Mesenchymal stem cell (in vitro differentiated cells and primary cell): ENCODE measurements around the gene ETS1.

ENCODE experiments used
- DNase-seq: peaks from one replicate; pipeline ENCODE4 v3.0.0-alpha.2; 2013
- H2AFZ ChIP-seq: one replicate; pipeline ENCODE4 v1.6.1; 2013; ENCODE audit warnings: low read depth, mild to moderate bottlenecking, control low read depth, inconsistent platforms, low read length, moderate library complexity
- H2AK5ac ChIP-seq: 2 replicates; pipeline ENCODE4 v1.6.1; 2013; ENCODE audit warnings: low read length, moderate library complexity, mild to moderate bottlenecking, inconsistent platforms; ENCODE audit not compliant: severe bottlenecking
- H2BK120ac ChIP-seq: one replicate; pipeline ENCODE4 v1.6.1; 2013; ENCODE audit warnings: low read depth, mild to moderate bottlenecking, inconsistent platforms, low read length, moderate library complexity
- H2BK12ac ChIP-seq, 2 experiments: one replicate each; pipeline ENCODE4 v1.6.1; 2013; ENCODE audit warnings: inconsistent platforms in 2 of 2, low read length in 2 of 2, mild to moderate bottlenecking in 2 of 2, moderate library complexity in 2 of 2, control low read depth in 1 of 2
- H2BK15ac ChIP-seq: one replicate; pipeline ENCODE4 v1.6.1; 2013; ENCODE audit warnings: mild to moderate bottlenecking, low read depth, inconsistent platforms; ENCODE audit not compliant: poor library complexity, severe bottlenecking
- H2BK5ac ChIP-seq: 2 replicates; pipeline ENCODE4 v1.6.1; 2013; ENCODE audit warnings: low read depth, mild to moderate bottlenecking, low read length, control low read depth, inconsistent platforms; ENCODE audit not compliant: poor library complexity, severe bottlenecking
- H3K14ac ChIP-seq, 2 experiments: one replicate each; pipeline ENCODE4 v1.6.1; 2013; ENCODE audit warnings: inconsistent platforms in 2 of 2, low read length in 2 of 2, control low read depth in 1 of 2, mild to moderate bottlenecking in 1 of 2, moderate library complexity in 1 of 2
- H3K18ac ChIP-seq, 2 experiments: one replicate each; pipeline ENCODE4 v1.6.1; 2013; ENCODE audit warnings: inconsistent platforms in 2 of 2, low read length in 2 of 2, control low read depth in 1 of 2, low read depth in 1 of 2, mild to moderate bottlenecking in 1 of 2
- H3K23ac ChIP-seq, 2 experiments: one replicate each; pipeline ENCODE4 v1.6.1; 2013; ENCODE audit warnings: inconsistent platforms in 2 of 2, low read length in 2 of 2, mild to moderate bottlenecking in 2 of 2, moderate library complexity in 2 of 2, control low read depth in 1 of 2
- H3K27ac ChIP-seq: 2 replicates; pipeline ENCODE4 v1.5.1; 2013; ENCODE audit warnings: mild to moderate bottlenecking, moderate library complexity, low read length, control low read depth, inconsistent platforms; ENCODE audit not compliant: poor library complexity, severe bottlenecking
- H3K27me3 ChIP-seq, 2 experiments: 2 replicates each; pipeline versions ENCODE4 v1.6.1 to v1.7.0; 2013; ENCODE audit warnings: low read length in 2 of 2, mild to moderate bottlenecking in 2 of 2, moderate library complexity in 2 of 2, control low read depth in 1 of 2, inconsistent platforms in 1 of 2; ENCODE audit not compliant: control insufficient read depth in 1 of 2, insufficient read depth in 1 of 2
- H3K36me3 ChIP-seq, 2 experiments: 2 replicates each; pipeline versions ENCODE4 v1.6.1 to v1.7.0; 2013; ENCODE audit warnings: low read length in 2 of 2, control low read depth in 1 of 2, inconsistent platforms in 1 of 2, low read depth in 1 of 2, mild to moderate bottlenecking in 1 of 2; ENCODE audit not compliant: insufficient read depth in 2 of 2, control insufficient read depth in 1 of 2
- H3K4ac ChIP-seq, 2 experiments: one replicate each; pipeline ENCODE4 v1.6.1; 2013; ENCODE audit warnings: inconsistent platforms in 2 of 2, low read length in 2 of 2, mild to moderate bottlenecking in 2 of 2, moderate library complexity in 2 of 2, control low read depth in 1 of 2, low read depth in 1 of 2
- H3K4me1 ChIP-seq: 2 replicates; pipeline ENCODE4 v1.6.1; 2013; ENCODE audit warnings: low read depth, low read length, control low read depth; ENCODE audit not compliant: control insufficient read depth, insufficient read depth
- H3K4me2 ChIP-seq: 2 replicates; pipeline ENCODE4 v1.6.1; 2013; ENCODE audit warnings: low read length, mild to moderate bottlenecking, inconsistent platforms; ENCODE audit not compliant: poor library complexity, severe bottlenecking
- H3K4me3 ChIP-seq, 2 experiments: 2 replicates each; pipeline versions ENCODE4 v1.5.1 to v1.7.0; 2013; ENCODE audit warnings: low read length in 2 of 2, mild to moderate bottlenecking in 2 of 2, control low read depth in 1 of 2, low read depth in 1 of 2; ENCODE audit not compliant: insufficient read depth in 1 of 2
- H3K79me1 ChIP-seq: replicated peaks from 2 replicates; pipeline ENCODE4 v1.6.1; 2013; ENCODE audit warnings: mild to moderate bottlenecking, control low read depth, low read length, inconsistent platforms; ENCODE audit not compliant: poor library complexity, severe bottlenecking
- H3K9ac ChIP-seq: 2 replicates; pipeline ENCODE4 v1.7.0; 2013; ENCODE audit warnings: mild to moderate bottlenecking, low read length, moderate library complexity
- H3K9me3 ChIP-seq: 2 replicates; pipeline ENCODE4 v1.7.0; 2013; ENCODE audit warnings: mild to moderate bottlenecking, low read length; ENCODE audit not compliant: control insufficient read depth
- H4K8ac ChIP-seq: one replicate; pipeline ENCODE4 v1.6.1; 2013; ENCODE audit warnings: inconsistent platforms, mild to moderate bottlenecking, low read length, moderate library complexity
- H4K91ac ChIP-seq: one replicate; pipeline ENCODE4 v1.6.1; 2013; ENCODE audit warnings: mild to moderate bottlenecking, low read length, inconsistent platforms
- WGBS: methylation state at CpG from one replicate; pipeline ENCODE4 v1.1.7; 2013; ENCODE audit warnings: mixed read lengths; 5-methylcytosine and 5-hydroxymethylcytosine counted together

ETS1 gene

GRCh38 chr11:128550261-128550821 lies 37.0 kb downstream of the ETS1 start:
- peak overlapping the region in 1 of 2 experiments; percentile 93 for H3K14ac ChIP-seq
- peak overlapping the region in 1 of 2 experiments; percentile 78 for H3K23ac ChIP-seq
- H2BK15ac ChIP-seq: no peak overlapping the region
- no peak overlapping the region for H3K27ac ChIP-seq
- peak overlapping the region in 1 of 2 experiments; percentile 86 for H2BK12ac ChIP-seq
- no peak overlapping the region for H3K18ac ChIP-seq
- no peaks in the 10 kb centered on the region for H3K9me3 ChIP-seq
- no peaks in the 10 kb centered on the region for H3K27me3 ChIP-seq
- no peak overlapping the region for H4K8ac ChIP-seq
- WGBS: 99% methylated on average over 4 of the region's 4 CpGs
- H3K4ac ChIP-seq: peak overlapping the region; percentile 10 to 72
- no peak overlapping the region for H3K4me2 ChIP-seq
- H3K4me1 ChIP-seq: peaks cover 5% of the 10 kb centered on the region
- no peak overlapping the region for H2BK5ac ChIP-seq
- no peaks in the 10 kb centered on the region for H3K36me3 ChIP-seq
- no peak overlapping the region for H2AK5ac ChIP-seq
- no peak overlapping the region for H3K4me3 ChIP-seq
- H2BK120ac ChIP-seq: no peak overlapping the region
- DNase-seq: no peak
- H3K79me1 ChIP-seq: no peaks in the 10 kb centered on the region
- H2AFZ ChIP-seq: no peak overlapping the region
- no peak overlapping the region for H3K9ac ChIP-seq
- no peak overlapping the region for H4K91ac ChIP-seq

GRCh38 chr11:128549256-128549944 lies 38.0 kb downstream of the ETS1 start:
- no peak overlapping the region for H3K27ac ChIP-seq
- H2BK15ac ChIP-seq: peak overlapping the region; percentile 87
- H3K23ac ChIP-seq: no peak overlapping the region
- peak overlapping the region; percentile 80 for H3K4me2 ChIP-seq
- H2AK5ac ChIP-seq: peak overlapping the region; percentile 0
- H2BK12ac ChIP-seq: peak overlapping the region in 1 of 2 experiments; percentile 16
- H4K91ac ChIP-seq: peak overlapping the region; percentile 84
- H3K79me1 ChIP-seq: no peaks in the 10 kb centered on the region
- no peaks in the 10 kb centered on the region for H3K27me3 ChIP-seq
- H4K8ac ChIP-seq: peak overlapping the region; percentile 45
- WGBS: 12% methylated on average over 36 of the region's 37 CpGs
- H3K4me3 ChIP-seq: peak overlapping the region; percentile 53 to 69
- peak overlapping the region; percentile 17 to 35 for H3K18ac ChIP-seq
- no peaks in the 10 kb centered on the region for H3K9me3 ChIP-seq
- H2BK5ac ChIP-seq: no peak overlapping the region
- peaks cover 5% of the 10 kb centered on the region for H3K4me1 ChIP-seq
- H2AFZ ChIP-seq: no peak overlapping the region
- H3K9ac ChIP-seq: peak overlapping the region; percentile 60
- H2BK120ac ChIP-seq: peak overlapping the region; percentile 88
- H3K14ac ChIP-seq: peak overlapping the region in 1 of 2 experiments; percentile 14
- H3K4ac ChIP-seq: peak overlapping the region; percentile 35 to 63
- peak; percentile 76 for DNase-seq
- H3K36me3 ChIP-seq: no peaks in the 10 kb centered on the region

GRCh38 chr11:128548649-128549255 lies 38.6 kb downstream of the ETS1 start:
- no peak overlapping the region for H3K23ac ChIP-seq
- peak overlapping the region in 1 of 2 experiments; percentile 63 for H3K4ac ChIP-seq
- WGBS: 2% methylated on average over 16 of the region's 32 CpGs
- H3K4me2 ChIP-seq: peak overlapping the region; percentile 80
- H3K4me3 ChIP-seq: peak overlapping the region; percentile 53 to 69
- H3K14ac ChIP-seq: no peak overlapping the region
- peak overlapping the region; percentile 88 for H2BK120ac ChIP-seq
- peak overlapping the region; percentile 58 for H4K91ac ChIP-seq
- H3K9ac ChIP-seq: peak overlapping the region; percentile 75
- peak overlapping the region in 1 of 2 experiments; percentile 81 for H3K18ac ChIP-seq
- H2AK5ac ChIP-seq: no peak overlapping the region
- H2AFZ ChIP-seq: no peak overlapping the region
- no peak overlapping the region for H2BK5ac ChIP-seq
- peaks cover 7% of the 10 kb centered on the region for H3K4me1 ChIP-seq
- DNase-seq: peak; percentile 76
- no peaks in the 10 kb centered on the region for H3K36me3 ChIP-seq
- H2BK12ac ChIP-seq: peak overlapping the region in 1 of 2 experiments; percentile 18
- H3K27me3 ChIP-seq: no peaks in the 10 kb centered on the region
- no peaks in the 10 kb centered on the region for H3K9me3 ChIP-seq
- peak overlapping the region; percentile 82 for H2BK15ac ChIP-seq
- no peaks in the 10 kb centered on the region for H3K79me1 ChIP-seq
- H4K8ac ChIP-seq: peak overlapping the region; percentile 62
- no peak overlapping the region for H3K27ac ChIP-seq
